HG02588 (cell line): ENCODE results near the gene DBNDD1.
"Not testable (repeated sequence)": the region's sequence is repeated elsewhere in the genome, so short reads cannot be mapped to it uniquely, and the experiment has no call there.

Experiments
- ATAC-seq: cut with Tn5 transposase; IDR thresholded peaks from one replicate; pipeline ENCODE4 v1.9.1; 2021; ENCODE audit warnings: mild to moderate bottlenecking, moderate library complexity; ENCODE audit not compliant: unreplicated experiment

The DBNDD1 gene

GRCh38 chr16:90012991-90013745, 6.1 kb downstream of the DBNDD1 start:
- ATAC-seq, result no peak

- ATAC-seq, result no peak
Measured at GRCh38 chr16:90011908-90012501, 7.3 kb downstream of the DBNDD1 start.

GRCh38 chr16:90011508-90011819, 7.8 kb downstream of the DBNDD1 start:
- ATAC-seq, result no peak

GRCh38 chr16:90010676-90011507, 8.4 kb downstream of the DBNDD1 start:
- ATAC-seq, result no peak

GRCh38 chr16:90009172-90009899, 9.9 kb downstream of the DBNDD1 start:
- no peak for ATAC-seq

- ATAC-seq, result no peak
Measured at GRCh38 chr16:90008708-90009145, 10.5 kb downstream of the DBNDD1 start.

- not testable (repeated sequence) for ATAC-seq
Measured at GRCh38 chr16:90007635-90008234, 11.5 kb downstream of the DBNDD1 start.

- no peak for ATAC-seq
Measured at GRCh38 chr16:90007015-90007414, 12.2 kb downstream of the DBNDD1 start.

GRCh38 chr16:90005956-90006663, 13.1 kb downstream of the DBNDD1 start:
- ATAC-seq, result no peak

- ATAC-seq, result no peak
Measured at GRCh38 chr16:90004577-90004976, 14.7 kb downstream of the DBNDD1 start.

GRCh38 chr16:90002759-90003158, 16.5 kb downstream of the DBNDD1 start:
- no peak for ATAC-seq

- ATAC-seq, result no peak
Measured at GRCh38 chr16:90001761-90002503, 17.3 kb downstream of the DBNDD1 start.

GRCh38 chr16:90000733-90001427, 18.4 kb downstream of the DBNDD1 start:
- no peak for ATAC-seq

- no peak for ATAC-seq
Measured at GRCh38 chr16:89999831-90000574, 19.3 kb downstream of the DBNDD1 start.

- ATAC-seq, result no peak
Measured at GRCh38 chr16:89996178-89996489, 23.1 kb downstream of the DBNDD1 start.

GRCh38 chr16:89995475-89996177, 23.6 kb downstream of the DBNDD1 start:
- ATAC-seq, result not testable (repeated sequence)

GRCh38 chr16:89994721-89995474, 24.4 kb downstream of the DBNDD1 start:
- not testable (repeated sequence) for ATAC-seq
